ENCODE measurements around the gene EXOSC3. TPM values are rescaled to one million over a fixed set of nuclear protein-coding genes. Genes with fewer than 3 reads are reported as not detected.
"Not testable (repeated sequence)": the region's sequence is repeated elsewhere in the genome, so short reads cannot be mapped to it uniquely, and the experiment has no call there.

EXOSC3 gene
- 32.9 and 37.9 TPM in 2 replicates for total RNA-seq (2014; rRNA removed; shearing (Covaris generic); ENCODE audit: low replicate concordance)

DNA sequence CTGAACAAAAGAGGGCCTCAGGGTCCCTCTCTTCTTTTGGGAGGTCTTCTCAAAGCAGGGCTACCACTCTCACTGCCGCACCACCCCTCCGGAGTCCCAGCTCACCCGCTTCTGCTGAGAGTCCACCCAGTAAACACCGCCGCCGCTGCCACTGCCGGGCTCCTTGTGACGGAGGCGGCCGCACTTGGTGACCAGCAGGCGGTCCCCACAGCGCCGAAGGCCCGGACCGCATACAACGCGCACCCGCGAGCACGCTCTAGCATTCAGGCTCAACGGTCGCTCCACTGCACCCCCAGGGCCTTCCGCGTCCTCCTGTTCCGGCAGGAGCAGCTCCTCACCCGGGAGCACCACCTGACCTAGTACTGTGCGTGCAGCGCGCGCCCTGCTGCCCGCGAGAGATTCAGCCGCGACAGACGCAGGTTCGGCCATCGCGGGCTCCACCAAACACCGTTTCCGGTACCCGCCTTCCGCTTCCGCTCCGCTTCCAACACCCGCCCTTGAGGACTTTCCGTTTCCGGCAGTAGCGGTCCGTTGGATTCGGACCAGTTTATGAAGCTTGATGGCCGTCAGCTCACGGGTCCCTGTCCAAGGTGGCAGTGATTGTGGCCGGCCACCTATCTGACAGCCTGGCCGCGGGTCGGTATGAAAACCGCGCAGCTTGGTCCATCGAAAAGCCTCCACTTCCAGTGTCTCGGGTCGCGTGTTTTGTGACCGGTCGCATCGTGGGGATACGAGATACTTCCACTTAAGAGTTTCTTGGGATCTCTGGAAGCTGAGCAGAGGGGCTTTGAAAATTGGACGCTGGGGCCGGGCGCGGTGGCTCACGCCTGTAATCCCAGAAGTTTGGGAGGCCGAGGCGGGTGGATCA lies at the start of gene EXOSC3:
TSS of gene EXOSC3 (minus strand) at position 449 of the 868 bp plus-strand sequence. CDS start at position 429, 20 bp downstream.
- H3K36me3 ChIP-seq, result peaks cover 36% of the 10 kb centered on the region
- peak within 1 kb of the TSS; percentile 81 for H3K4me3 ChIP-seq
- H3K27me3 ChIP-seq, result no peaks in the 10 kb centered on the region
- H3K9me3 ChIP-seq, result no peaks in the 10 kb centered on the region
- DNase-seq, result peak; percentile 87

DNA sequence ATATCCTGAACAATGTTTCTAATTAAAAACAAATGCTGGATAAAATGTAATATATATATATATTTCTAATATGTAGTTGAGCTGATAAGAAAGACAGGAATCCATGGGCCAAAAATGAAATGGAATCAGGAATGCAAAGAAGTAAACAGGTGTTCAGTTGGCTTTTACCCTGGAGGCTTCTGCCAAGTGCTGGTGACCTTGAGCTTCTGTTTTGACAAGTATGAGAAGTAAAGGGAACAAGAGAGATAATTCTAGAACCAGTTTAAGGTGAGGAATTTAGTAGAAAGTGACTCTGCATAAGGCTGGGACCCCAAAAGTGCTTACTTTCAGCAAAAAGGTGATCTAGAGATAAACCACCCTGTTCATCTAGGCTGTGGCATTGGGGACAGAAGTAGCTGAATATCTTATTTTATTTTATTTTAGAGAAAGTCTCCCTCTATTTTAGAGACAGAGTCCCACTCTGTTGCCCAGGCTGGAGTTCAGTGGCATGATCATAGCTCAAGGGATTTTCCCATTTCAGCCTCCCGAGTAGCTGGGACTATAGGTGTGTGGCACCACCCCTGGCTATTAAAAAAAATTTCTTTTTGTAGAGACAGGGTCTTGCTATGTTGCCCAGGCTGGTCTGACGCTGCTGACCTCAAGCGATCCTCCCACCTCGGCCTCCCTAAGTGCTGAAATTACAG lies 42.8 kb upstream of the EXOSC3 start:
- H3K9me3 ChIP-seq, result no peaks in the 10 kb centered on the region
- no peaks in the 10 kb centered on the region for H3K27me3 ChIP-seq
- no peak for DNase-seq
- no peak overlapping the region for H3K4me3 ChIP-seq
- H3K36me3 ChIP-seq, result peaks cover 8% of the 10 kb centered on the region

DNA sequence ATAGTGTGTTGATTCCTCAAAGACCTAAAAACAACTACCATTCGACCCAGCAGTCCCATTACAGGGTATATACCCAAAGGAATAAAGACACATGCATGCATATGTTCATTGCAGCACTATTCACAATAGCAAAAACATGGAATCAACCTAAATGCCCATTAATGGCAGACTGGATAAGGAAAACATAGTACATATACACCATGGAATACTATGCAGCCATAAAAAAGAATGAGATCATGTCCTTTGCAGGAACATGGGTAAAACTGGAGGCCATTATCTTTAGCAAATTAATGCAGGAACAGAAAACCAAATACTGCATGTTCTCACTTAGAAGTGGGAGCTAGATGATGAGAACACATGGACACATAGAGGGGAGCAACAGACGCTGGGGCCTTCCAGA lies 40.3 kb upstream of the EXOSC3 start:
- not testable (repeated sequence) for H3K4me3 ChIP-seq, H3K27me3 ChIP-seq, DNase-seq, H3K9me3 ChIP-seq
- peaks cover 18% of the 10 kb centered on the region for H3K36me3 ChIP-seq

DNA sequence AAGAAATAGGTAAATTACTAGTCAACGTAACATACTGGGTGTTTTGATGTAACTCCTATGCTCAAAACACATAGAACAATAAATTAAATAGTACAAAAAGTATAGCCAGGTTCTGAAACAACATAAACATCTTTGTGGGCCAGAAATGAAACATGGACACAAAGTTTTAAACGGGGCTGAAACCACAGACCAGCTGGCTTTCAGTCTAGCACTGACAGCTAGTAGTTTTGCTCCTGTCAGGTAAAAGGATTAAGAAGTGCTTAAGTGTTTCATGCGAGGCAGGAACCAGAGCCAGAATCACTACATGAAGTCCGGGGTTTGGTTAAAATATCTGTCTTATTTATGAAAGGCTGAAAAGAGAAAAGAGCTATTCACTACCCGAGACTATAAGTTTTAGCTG lies 35.3 kb upstream of the EXOSC3 start:
- Histone ChIP-seq H3K27me3 (no peaks in the 10 kb centered on the region), H3K4me3 (no peak overlapping the region), H3K9me3 (no peaks in the 10 kb centered on the region), H3K36me3 (peaks cover 23% of the 10 kb centered on the region)
- DNase-seq, result no peak

DNA sequence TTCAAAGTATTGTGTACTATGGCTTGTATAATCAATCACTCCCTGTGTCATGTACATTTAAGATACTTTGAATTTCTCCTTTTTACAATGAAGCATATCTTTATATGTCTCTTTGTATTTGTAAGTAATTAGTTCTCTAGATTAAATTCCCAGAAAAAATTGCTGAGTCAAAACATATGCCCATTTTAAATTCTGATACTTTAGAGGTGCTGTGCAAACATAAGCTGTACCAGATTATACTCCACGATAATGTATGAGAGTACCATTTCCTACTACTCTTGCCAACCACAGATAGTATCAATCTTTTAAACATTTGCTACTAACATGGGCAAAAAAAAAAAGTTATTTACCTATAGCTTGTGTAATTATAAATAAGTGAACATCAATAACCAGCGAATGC lies 34.0 kb upstream of the EXOSC3 start:
- no peak for DNase-seq
- no peaks in the 10 kb centered on the region for H3K27me3 ChIP-seq
- peaks cover 19% of the 10 kb centered on the region for H3K36me3 ChIP-seq
- no peaks in the 10 kb centered on the region for H3K9me3 ChIP-seq
- H3K4me3 ChIP-seq, result no peak overlapping the region

DNA sequence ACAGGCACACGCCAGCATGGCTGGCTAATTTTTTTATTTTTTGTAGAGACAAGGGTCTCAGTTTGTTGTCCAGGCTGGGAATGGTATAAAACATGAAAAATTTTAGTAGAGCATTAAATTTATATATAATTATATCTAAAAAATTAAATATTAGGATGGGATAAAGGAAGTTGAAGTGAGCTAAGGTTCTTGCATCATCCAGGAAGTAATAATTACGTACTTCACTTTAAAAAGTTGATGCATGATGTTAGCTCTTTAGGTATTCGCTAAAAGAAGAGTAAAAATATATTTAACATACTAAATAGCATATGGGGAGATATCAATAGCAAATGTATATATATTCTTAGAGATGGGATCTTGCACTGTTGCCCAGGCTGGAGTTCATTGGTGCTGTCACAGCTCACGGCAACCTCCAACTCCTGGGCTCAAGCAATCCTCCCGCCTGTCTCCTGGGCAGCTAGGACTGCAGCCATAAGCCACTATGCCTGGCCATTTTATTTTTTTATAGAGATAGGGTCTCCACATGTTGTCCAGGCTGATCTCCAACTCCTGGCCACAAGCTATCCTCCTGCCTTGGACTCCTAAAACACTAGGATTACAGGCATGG lies 28.0 kb upstream of the EXOSC3 start:
- H3K4me3 ChIP-seq, result no peak overlapping the region
- H3K27me3 ChIP-seq, result no peaks in the 10 kb centered on the region
- H3K36me3 ChIP-seq, result no peaks in the 10 kb centered on the region; the same call in none of the 2 replicates
- H3K9me3 ChIP-seq, result no peaks in the 10 kb centered on the region
- no peak for DNase-seq

DNA sequence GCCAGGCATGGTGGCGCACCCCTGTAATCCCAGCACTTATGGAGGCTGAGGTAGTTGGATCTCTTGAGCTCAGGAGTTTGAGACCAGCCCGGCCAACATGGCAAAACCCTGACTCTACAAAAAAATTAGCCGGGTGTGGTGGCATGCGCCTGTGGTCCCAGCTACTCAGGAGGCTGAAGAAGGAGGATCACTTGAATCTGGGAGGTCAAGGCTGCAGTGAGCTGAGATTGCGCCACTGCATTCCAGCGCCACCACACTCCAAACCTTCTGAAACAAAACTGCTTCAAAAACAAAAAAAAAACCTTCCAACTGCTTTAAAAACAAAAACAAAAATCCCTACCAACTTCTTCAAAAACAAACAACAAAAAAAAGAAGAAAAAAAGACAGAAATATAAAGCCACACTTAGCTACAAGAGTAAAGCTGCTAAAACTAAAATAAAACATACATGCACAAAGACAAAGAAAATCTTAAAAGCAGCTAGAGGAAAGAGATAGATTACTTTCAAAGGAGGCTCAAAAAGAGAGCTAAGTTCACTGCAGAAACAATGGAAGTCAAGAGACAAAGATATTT lies 27.1 kb upstream of the EXOSC3 start:
- Histone ChIP-seq H3K36me3 (no peaks in the 10 kb centered on the region; the same call in none of the 2 replicates), H3K9me3 (no peaks in the 10 kb centered on the region), H3K27me3 (no peaks in the 10 kb centered on the region), H3K4me3 (no peak overlapping the region)
- DNase-seq, result no peak

DNA sequence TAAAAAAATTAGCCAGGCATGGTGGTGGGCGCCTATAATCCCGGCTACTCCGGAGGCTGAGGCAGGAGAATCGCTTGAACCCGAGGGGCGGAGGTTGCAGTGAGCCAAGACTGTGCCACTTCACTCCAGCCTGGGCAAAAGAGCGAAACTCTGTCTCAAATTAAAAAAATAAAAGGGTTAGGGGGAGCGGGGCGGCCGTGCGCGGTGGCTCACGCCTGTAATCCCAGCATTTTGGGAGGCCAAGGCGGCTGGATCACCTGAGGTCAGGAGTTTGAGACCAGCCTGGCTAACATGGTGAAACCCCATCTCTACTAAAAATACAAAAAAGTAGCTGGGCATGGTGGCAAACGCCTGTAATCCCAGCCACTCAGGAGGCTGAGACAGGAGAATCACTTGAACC lies 24.8 kb upstream of the EXOSC3 start:
- DNase-seq, H3K9me3 ChIP-seq, H3K36me3 ChIP-seq, H3K27me3 ChIP-seq, H3K4me3 ChIP-seq: not testable (repeated sequence)

DNA sequence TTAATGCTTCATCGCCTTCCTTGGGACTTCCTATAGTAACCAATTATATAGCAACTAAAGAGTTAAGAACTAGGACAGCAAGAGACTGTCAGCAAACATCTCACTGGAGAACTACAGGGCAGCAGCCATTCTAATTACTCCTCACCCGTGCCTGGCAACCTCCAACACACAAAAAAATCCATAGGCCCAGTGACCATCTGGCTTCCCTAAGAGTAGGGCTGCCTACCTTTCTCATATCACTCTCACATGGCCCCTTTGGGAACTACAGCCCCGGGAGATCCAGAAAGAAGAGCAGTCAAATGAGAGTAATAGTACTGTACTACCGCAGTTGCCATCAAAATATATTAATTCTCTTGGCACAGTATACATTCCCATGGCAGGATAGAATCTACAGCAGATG lies 21.4 kb upstream of the EXOSC3 start:
- Histone ChIP-seq H3K9me3 (no peaks in the 10 kb centered on the region), H3K4me3 (no peak overlapping the region), H3K36me3 (peaks cover 6% of the 10 kb centered on the region), H3K27me3 (no peaks in the 10 kb centered on the region)
- DNase-seq, result no peak

DNA sequence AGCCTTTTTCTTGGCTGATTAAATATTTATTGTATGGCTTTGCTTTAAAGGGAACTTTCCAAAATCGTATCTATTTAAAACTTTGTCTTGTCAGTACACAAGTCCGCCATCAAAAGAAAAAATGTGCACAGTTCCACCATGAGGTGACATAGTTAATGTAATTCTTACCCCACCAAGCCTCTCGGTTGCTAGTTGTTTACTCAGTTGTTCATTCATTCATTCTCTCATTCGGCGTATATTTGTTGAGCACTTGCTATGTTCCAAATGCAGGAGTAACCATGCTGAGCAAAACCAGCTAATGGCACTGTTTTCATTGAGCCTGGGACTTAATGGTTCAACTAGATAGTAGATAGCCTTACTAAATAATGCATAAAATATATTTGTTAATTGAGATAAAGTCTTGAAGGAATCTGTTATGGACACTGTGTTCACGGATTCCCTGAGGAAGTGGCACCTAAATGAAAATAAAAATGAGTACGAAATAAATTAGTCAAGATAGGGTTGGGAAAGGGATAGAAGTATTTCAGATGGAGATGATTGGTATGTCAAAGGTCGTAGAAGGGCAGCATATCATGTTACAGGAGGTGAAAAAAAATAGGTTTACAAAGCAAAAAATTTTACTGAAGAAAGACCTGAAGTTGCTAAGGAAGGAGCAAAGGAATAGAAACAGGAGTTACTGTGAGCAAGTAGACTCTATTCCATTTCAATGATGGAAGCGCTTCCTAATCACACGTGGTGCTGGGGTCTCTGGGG lies 17.3 kb upstream of the EXOSC3 start:
- H3K4me3 ChIP-seq, result peak overlapping the region; percentile 79
- H3K27me3 ChIP-seq, result no peaks in the 10 kb centered on the region
- no peak for DNase-seq
- peaks cover 6% of the 10 kb centered on the region for H3K36me3 ChIP-seq
- no peaks in the 10 kb centered on the region for H3K9me3 ChIP-seq

DNA sequence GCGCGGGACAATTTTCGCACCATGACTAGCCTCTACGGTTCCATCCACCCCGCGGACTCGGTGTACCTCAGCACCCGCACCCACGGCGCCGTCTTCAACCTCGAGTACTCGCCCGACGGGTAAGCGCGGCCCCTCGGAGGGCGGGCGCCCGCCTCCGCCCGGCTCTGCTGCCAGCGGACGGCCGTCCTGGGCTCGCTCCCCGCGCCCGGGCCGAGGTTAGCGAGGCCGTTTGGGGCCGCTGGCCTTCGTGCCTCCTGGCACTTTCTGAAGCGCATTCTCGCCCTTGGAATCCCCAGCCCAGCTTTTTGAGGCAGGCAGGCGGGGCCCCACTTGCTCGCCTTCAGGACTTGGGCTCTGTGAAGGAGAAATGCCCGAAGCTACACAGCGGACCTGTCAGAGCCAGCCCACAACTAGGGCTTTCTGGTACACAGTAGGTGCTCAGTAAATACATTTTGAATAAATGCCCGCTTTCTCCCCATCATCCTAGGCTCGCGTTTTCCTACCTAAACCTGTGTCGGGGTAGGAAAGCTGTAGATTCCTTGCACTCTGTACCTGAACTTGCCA lies 16.5 kb upstream of the EXOSC3 start:
- Histone ChIP-seq H3K36me3 (peaks cover 6% of the 10 kb centered on the region), H3K4me3 (peak overlapping the region; percentile 79), H3K27me3 (no peaks in the 10 kb centered on the region), H3K9me3 (no peaks in the 10 kb centered on the region)
- DNase-seq, result peak; percentile 50

DNA sequence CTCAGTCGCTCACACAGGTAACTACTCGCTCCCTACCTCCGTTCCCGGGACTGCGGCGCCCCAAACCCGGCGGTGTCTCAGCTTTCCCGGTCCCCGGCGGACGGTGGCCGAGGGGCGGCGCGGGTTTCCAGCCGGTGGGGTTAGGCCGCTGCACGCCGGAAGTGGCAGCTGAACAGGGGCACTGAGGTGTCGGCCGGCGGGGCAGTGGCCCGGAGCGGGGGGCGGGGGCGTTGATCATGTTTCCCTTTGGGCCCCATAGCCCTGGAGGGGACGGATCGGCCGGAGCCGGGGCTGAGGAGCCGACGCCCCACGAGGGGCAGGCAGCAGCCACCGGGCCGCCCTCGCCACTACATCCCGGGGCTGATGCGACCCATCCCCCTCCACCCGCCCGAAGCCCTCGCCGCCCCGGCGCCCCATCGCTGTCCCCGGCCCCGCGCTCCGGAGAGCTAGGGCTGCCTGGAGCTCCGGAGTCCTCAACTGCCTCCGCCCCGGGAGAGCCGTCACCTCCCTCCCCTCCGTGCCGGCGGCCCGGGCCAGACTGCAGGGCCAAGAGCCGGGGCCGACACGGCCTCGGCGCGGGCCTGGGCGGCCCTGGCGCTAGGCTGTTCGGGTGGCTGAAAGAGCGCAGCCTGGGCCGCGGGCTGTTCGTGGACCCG lies 15.9 kb upstream of the EXOSC3 start, which contains the start of gene DCAF10:
TSS of gene DCAF10 (plus strand) at position 167 of the 656 bp plus-strand sequence. CDS start at position 237, 70 bp downstream.
- Histone ChIP-seq H3K27me3 (no peaks in the 10 kb centered on the region), H3K36me3 (peaks cover 6% of the 10 kb centered on the region), H3K9me3 (no peaks in the 10 kb centered on the region), H3K4me3 (peak within 1 kb of the TSS; percentile 79)
- peak; percentile 83 for DNase-seq

DNA sequence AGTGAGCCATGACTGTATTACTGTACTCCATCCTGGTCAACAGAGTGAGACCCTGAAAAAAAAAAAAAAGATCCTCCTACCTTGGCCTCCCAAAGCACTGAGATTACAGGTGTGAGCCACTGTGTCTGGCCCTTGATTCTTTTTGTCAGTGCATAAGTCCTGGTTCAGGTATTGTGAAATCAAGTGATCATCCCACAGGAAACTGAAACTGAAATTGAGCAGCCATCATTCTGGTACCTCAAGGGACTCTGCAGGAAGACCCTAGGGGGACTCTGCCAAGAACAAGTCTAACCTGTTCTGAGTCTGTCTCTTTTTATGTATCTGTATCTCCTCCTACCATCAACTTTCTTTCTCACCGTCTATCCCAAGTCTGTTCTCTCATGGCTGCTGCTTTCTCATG lies 13.8 kb upstream of the EXOSC3 start:
- DNase-seq, result no peak
- H3K4me3 ChIP-seq, result no peak overlapping the region
- no peaks in the 10 kb centered on the region for H3K27me3 ChIP-seq

DNA sequence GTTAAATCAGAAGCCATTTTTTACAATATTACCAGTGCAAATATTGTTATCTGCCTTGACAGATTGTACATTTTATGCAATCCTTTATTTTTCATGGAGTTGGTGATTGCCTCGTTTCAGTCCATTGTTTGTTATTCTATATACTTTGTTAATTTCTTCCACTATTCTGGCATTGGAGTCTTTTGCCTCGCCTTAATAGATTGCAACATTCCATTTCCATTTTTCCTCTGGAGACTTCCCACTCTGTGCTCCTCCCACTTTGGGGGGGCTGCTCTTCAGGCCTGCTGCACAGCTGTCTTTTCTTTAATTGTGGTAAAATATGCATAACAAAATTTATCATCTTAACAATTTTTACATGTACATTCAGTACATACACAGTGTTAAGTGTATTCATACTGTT lies 11.4 kb upstream of the EXOSC3 start:
- H3K9me3 ChIP-seq, result no peaks in the 10 kb centered on the region
- no peak overlapping the region for H3K4me3 ChIP-seq
- no peak for DNase-seq
- no peaks in the 10 kb centered on the region for H3K27me3 ChIP-seq
- no peaks in the 10 kb centered on the region for H3K36me3 ChIP-seq

More for the DNA sequence above, 13.8 kb upstream of the EXOSC3 start:
- H3K36me3 ChIP-seq, result peaks cover 3% of the 10 kb centered on the region
- H3K9me3 ChIP-seq, result no peaks in the 10 kb centered on the region

DNA sequence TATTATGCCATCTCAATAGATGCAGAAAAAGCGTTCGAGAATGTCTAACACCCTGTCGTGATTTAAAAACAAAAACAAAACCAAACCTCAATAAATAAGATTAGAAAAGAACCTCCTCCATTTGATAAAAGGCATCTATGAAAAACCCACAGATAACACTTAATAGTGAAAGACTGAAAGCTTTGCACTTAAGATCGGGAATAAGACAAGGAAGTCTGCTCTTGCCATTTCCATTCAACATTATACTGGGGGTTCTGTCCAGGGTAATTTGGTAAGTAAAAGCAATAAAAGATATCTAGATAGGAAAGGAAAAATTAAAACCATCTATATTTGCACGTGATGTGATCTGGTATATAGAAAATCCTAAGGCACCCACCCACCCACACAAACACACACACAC lies 7.3 kb upstream of the EXOSC3 start:
- Histone ChIP-seq H3K36me3 (no peaks in the 10 kb centered on the region), H3K27me3 (no peaks in the 10 kb centered on the region), H3K4me3 (no peak overlapping the region), H3K9me3 (no peaks in the 10 kb centered on the region)
- no peak for DNase-seq
